GM18520 (cell line): ENCODE measurements around the gene SELENOV.
A peak's percentile ranks its signal among the peaks of the same experiment; 100 is the strongest.
"Not testable (repeated sequence)": the region's sequence is repeated elsewhere in the genome, so short reads cannot be mapped to it uniquely, and the experiment has no call there.

Experiments
- ATAC-seq: cut with Tn5 transposase; IDR thresholded peaks from one replicate; pipeline ENCODE4 v1.9.1; 2021; ENCODE audit not compliant: unreplicated experiment

Gene SELENOV

GRCh38 chr19:39514840-39515550, at the start of gene SELENOV:
SELENOV (plus strand) TSS chr19:39515139; CDS start chr19:39515213, 74 bp downstream.
- ATAC-seq, result no peak

GRCh38 chr19:39465956-39466747, 48.8 kb upstream of the SELENOV start:
- ATAC-seq, result no peak

- ATAC-seq, result no peak
Observed at GRCh38 chr19:39467941-39468340, 47.0 kb upstream of the SELENOV start.

DNA sequence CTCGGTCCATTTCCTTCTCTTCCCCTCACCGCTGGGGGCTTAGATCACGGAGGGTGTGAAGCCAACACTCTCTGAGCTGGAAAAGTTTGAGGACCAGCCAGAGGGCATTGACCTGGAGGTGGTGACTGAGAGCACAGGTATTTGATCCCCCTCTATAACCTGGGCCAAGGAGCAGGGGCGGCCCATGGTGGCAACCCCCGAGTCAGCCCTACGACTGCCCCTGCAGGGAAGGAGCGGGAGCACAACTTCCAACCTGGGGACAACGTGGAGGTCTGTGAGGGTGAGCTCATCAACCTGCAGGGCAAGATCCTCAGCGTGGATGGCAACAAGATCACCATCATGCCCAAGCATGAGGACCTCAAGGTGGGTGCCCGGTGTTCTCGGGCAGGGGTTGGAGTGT, 45.9 kb upstream of the SELENOV start:
- no peak for ATAC-seq

DNA sequence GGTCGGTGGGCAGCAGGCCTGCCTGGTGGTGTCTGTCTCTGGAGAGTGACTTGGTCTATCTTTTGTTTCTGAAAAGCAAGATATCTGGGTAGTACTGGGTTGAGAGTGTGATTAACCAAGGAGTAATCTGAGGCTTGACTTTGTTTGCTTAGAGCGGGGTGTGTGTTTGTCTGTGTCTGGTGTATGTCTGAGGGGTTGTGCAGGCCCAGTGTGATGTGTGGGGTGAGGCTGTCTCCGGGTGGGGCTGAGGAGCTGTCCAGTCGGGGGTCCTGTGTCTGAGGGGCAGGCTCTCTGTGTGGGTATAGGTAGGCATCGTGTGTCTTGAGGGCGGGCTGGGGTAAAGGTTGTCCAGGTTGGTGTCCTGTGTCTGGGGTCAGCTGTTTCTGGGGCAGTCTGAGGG, 45.4 kb upstream of the SELENOV start:
- ATAC-seq, result no peak

GRCh38 chr19:39470724-39471339, 44.1 kb upstream of the SELENOV start:
- no peak for ATAC-seq

DNA sequence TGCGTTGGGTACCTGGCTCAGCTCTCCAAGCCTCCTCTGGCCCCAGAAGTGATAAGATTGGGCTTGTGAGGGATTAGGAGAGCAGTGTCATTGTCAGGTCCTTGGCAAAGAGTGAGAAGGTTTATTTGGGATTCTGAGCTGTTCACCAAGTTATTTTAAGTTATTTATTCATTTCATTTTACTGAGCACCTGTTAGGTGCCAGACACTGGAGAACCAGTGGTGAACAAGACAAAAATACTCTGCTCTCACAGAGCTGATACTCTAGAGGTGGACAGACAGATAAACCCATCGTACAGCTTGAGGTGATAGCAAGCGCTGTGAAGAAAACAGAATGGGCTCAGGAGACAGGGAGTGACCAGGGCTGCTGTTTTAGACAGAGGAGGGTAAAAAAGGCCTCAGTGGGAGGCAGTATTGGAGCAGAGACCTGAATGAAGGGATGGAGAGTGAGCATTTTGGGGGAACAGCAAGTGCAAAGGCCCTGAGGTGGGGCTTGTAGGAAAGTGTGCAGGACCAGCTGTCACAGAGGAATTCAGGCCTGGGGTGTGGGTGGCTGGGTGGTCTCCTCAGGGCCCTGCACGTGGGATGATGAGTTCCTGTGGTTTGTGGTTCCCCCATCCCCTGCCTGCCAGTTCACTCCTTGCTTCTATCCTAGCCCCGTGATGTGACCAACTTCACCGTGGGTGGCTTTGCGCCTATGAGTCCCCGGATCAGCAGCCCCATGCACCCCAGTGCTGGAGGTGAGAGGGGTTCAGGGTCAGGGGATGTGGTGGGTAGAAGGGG, 43.0 kb upstream of the SELENOV start:
- no peak for ATAC-seq

DNA sequence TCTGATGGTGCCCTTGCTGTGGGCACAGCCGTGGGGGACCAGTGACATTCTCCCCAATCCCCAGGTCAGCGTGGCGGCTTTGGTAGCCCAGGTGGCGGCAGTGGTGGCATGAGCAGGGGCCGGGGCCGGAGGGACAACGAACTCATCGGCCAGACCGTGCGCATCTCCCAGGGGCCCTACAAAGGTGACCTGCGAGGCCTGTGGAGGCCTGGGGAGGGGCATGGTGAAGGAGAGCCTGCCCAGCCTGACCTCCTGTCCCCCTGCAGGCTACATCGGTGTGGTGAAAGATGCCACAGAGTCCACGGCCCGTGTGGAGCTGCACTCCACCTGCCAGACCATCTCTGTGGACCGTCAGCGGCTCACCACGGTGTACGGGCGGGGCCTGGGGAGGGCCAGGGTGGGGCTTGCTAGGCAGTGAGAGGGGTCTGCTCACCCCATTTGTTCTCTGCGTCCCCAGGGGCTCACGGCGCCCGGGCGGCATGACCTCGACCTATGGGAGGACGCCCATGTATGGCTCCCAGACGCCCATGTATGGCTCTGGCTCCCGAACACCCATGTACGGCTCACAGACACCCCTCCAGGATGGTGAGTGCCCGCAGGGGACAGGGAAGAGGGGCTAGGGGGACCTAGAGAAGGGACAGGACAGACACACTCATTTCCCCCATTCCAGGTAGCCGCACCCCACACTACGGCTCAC, 42.0 kb upstream of the SELENOV start:
- no peak for ATAC-seq

DNA sequence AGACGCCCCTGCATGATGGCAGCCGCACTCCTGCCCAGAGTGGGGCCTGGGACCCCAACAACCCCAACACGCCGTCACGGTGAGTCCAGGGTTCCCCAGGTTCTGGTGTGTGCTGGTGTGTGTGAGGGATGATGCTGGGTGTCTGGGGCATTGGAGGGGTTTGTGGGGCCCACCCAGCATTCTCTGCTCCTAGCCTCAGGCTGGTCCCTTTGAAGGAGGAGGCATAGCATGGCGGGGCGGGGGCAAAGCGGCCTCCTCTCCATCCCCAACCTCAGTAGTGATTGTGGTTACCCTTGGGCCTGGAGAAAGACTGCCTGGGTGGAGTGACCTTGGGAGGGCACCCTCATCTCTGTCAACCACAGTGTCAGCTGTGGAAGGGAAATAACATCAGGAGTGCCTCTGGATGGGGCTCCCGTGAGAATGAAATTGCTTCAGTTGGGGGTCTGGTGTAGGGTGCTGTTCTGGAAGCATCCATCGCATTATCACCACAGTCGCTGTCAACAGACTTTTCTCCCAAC, 41.4 kb upstream of the SELENOV start:
- no peak for ATAC-seq

DNA sequence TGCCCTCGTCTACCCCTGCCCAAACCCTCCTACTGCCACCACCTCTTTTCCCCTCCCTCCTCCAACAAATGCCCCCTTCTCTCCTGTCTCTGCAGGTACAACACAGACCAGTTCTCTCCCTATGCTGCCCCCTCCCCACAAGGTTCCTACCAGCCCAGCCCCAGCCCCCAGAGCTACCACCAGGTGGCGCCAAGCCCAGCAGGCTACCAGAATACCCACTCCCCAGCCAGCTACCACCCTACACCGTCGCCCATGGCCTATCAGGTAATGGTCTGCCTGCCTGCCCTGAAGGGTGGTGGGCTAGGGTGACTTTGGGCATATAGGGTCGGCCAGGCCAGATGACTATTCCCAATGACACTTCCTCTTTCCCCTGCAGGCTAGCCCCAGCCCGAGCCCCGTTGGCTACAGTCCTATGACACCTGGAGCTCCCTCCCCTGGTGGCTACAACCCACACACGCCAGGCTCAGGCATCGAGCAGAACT, 40.8 kb upstream of the SELENOV start:
- ATAC-seq, result no peak

- no peak for ATAC-seq
Observed at GRCh38 chr19:39475748-39476147, 39.2 kb upstream of the SELENOV start.

- ATAC-seq, result not testable (repeated sequence)
Observed at GRCh38 chr19:39479319-39479801, 35.6 kb upstream of the SELENOV start.

DNA sequence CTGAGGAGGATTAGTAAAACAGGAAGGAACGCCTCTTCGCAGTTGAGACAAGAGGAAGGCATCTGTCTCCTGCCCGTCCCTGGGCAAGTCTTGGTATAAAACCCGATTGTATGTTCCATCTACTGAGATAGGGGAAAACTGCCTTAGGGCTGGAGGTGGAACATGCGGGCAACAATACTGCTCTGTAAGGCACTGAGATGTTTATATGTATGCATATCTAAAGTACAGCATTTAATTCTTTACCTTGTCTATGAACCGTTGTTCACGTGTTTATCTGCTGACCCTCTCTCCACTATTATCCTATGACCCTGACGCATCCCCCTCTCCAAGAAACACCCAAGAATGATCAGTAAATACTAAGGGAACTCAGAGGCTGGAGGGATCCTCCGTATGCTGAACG, 35.0 kb upstream of the SELENOV start:
- ATAC-seq, result no peak

DNA sequence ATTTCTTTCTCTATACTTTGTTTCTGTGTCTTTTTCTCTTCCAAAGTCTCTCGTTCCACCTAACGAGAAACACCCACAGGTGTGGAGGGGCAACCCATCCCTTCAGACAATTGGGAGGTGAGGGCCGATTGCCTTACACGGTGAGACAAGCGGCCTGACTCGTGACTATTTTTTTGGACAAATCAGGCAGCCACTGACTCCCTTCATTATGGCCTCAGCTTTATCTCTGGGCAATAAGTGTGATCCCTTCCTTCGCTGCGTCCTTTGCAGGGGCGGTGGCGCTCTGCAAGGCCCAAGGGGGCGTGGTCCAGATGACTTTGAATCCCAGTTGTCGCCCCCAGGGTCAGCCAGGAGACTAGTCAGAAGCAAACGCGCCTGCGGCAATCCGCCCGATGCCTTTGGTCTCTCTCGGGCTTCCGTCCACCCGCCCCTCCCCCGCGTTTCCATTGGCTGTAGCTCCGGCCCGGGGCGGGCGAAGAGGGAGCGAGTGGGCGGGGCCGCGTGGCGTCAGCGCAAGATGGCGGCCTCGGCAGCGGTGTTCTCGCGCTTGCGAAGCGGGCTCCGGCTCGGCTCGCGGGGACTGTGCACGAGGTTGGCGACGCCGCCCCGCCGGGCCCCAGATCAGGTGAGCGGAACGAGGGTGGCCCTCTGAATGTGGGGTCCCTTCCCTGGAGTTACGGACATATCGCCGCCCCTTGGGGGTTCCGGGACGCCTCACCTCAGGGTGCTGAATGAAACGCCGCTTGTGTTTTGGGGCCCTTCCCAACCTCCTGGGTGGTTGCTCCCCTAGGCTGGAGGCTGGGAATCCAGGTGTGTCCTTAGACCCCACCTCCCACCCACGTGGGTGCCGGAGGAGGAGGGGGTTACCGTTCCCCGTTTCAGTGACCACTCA, 34.4 kb upstream of the SELENOV start, which contains the start of gene TIMM50:
TSS of gene TIMM50 (plus strand) at position 502 of the 892 bp plus-strand sequence. CDS start at position 518, 16 bp downstream.
- ATAC-seq, result peak; percentile 79

DNA sequence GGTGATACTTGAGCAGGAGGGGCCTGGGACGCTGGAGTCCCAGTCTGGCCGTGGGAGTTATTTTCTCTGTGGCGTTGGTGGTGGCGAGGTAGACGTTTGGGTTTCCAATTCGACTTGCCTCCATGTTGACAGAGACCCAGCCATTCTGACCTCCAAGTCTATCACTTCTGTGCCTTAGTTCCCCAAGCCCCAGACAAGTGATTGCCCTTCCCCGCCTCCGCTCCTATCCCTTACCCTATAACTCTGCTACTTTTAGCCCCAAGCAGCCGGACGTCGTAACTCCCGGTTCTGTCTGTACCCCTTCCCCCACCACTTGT, 33.8 kb upstream of the SELENOV start:
- no peak for ATAC-seq

DNA sequence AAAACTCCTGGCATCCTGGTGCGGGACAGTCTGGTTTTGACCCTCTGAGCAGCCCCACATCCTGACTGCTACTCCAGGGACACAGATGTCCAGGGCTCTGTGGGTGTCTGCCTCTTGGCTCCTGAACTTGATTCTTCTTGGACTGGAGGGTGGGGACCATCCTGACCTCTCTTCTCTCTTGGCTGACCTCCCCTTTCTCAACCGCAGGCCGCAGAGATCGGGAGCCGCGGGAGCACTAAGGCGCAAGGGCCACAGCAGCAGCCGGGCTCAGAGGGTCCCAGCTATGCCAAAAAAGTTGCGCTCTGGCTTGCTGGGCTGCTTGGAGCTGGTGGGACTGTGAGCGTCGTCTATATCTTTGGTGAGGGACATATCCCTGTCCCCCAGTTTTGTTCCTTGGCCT, 33.3 kb upstream of the SELENOV start:
- no peak for ATAC-seq

- no peak for ATAC-seq
Observed at GRCh38 chr19:39483141-39483540, 31.8 kb upstream of the SELENOV start.

- no peak for ATAC-seq
Observed at GRCh38 chr19:39489756-39490155, 25.2 kb upstream of the SELENOV start.

DNA sequence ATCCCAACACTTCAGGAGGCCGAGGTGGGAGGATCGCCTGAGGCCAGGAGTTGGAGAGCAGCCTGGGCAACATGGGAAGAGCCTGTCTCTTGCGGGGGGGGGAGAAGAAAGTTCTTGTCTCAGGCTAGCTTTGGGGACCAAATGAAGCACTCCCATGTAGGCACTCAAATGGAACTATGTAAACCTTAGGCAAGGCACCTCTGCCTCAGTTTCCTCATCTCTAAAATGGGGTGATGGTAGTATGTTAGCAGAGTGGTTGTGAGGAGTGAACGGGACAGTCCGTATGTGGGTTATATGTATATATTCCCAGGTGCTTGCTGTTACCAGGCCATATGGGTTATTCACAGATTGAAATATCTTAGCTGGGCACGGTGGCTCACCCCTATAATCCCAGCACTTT, 22.7 kb upstream of the SELENOV start:
- ATAC-seq, result no peak
